ENCODE results near the gene ADAM33. TPM values are rescaled to one million over a fixed set of nuclear protein-coding genes. Genes with fewer than 3 reads are reported as not detected.
A peak's percentile ranks its signal among the peaks of the same experiment; 100 is the strongest.

The ADAM33 gene
- total and polyA plus RNA-seq, 2 of the 13 experiments (the other 11 are each of a cell fraction or from before 2014, with no cell fraction given) = not detected

DNA sequence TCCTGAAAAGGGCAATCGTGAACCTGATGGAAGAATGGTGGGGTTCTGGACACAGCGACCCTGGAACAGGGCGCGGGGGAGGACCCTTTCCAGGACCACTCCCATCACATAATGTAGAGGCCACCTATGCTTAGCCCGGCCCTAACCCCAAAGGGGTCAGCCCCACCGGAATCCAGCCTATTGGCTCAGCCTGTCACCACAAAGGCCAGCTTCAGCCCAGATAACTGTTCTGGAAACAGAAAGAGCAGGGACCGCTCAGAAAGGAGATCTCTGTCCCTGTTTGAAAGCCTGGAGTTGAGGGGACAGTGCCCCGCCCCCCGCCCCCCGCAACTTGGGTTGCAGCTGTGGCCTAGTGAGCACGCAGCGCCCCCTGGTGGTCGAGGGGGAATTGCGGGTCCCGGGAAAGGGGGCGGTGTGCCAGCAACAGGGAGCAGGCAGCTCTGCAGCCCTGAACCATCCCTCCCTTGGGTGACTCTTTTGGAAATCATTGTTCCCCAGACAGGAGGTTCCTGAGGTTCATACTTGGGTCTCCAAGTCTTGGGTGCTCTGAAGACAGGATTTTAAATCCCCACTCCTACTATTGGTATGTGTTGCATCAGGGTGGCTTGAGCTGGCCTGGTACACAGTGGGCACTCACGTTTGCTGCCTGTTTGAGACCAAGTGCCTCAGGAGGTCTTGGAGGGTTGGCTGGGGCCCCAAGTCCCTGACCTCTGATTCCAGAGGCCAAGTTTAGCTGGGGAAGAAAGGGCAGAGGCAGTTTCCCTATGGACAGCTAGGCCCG, 29.1 kb upstream of the ADAM33 start:
- peak; percentile 47 for FAIRE-seq
- no peaks in the 10 kb centered on the region for H3K4me1 ChIP-seq (ENCODE audit: insufficient read depth, low read length)
- H2AFZ ChIP-seq (ENCODE audit: low read length) = no peak overlapping the region
- peak; percentile 76 for ATAC-seq
- in situ Hi-C loops (cut with HindIII; ENCODE audit: extremely low pct_ligation_motif_present, low pct_unique_long_range_greater_than_20kb) = loop anchor here (5.0 kb wide), 1 partner anchor 34 kb away; no protein-coding TSS in a partner anchor
- H3K27me3 ChIP-seq (ENCODE audit: control insufficient read depth in 1 of 2, insufficient read depth in 2 of 2, low read length in 2 of 2) = peaks cover 9 to 41% of the 10 kb centered on the region in 2 experiments
- no peak overlapping the region for H3K27ac ChIP-seq (ENCODE audit: extremely low read length, insufficient read depth, low read length)
- ChIA-PET CTCF (ENCODE audit: low intra/inter-chr PET ratio, low total read pairs) (interaction anchor here (0.8 to 5.4 kb wide), 4 partner anchors 34 to 148 kb away, joined by 4 to 65 read pairs (median 6); no protein-coding TSS in a partner anchor), POLR2A (interaction anchor here (0.7 to 1.4 kb wide), 3 partner anchors 34 to 57 kb away, joined by 3 to 4 read pairs (median 3); partner anchors contain the start of gene ADISSP)
- intact Hi-C loops (cut with micrococcal nuclease; ENCODE audit: unreplicated experiment) = loop anchor here (1.0 kb wide), 2 partner anchors 35 to 148 kb away; no protein-coding TSS in a partner anchor
- H3K9me3 ChIP-seq (ENCODE audit: low read length) = no peaks in the 10 kb centered on the region
- no peak overlapping the region for H3K9ac ChIP-seq (ENCODE audit: insufficient read depth, low read depth, low read length)
- H3K4me2 ChIP-seq (ENCODE audit: low read depth, low read length) = no peak overlapping the region
- H3K79me2 ChIP-seq (ENCODE audit: insufficient read depth, low read length) = no peaks in the 10 kb centered on the region
- WGBS (ENCODE audit: low lambda C conversion rate) = 15% methylated on average over 18 of the region's 18 CpGs
- no peaks in the 10 kb centered on the region for H4K20me1 ChIP-seq (ENCODE audit: insufficient read depth, low read length)
- H3K36me3 ChIP-seq (replicated peaks in 1 of 2; ENCODE audit: control insufficient read depth in 1 of 2, insufficient read depth in 2 of 2, low read length in 2 of 2) = no peaks in the 10 kb centered on the region
- DNase-seq (ENCODE audit: low spot score) = peak; percentile 46
- BruUV-seq (replicated peaks) = no TSS peak
- no peak overlapping the region for H3K4me3 ChIP-seq (replicated peaks in 1 of 3; ENCODE audit: insufficient read depth in 1 of 3, low read depth in 2 of 3, low read length in 3 of 3)
- TF ChIP-seq IRX3 (CRISPR knock-in tag; IDR thresholded peaks at IDR 0.05; ENCODE audit: borderline replicate concordance, low read depth) = no peak
- TF ChIP-seq YY1 (IDR thresholded peaks at IDR 0.05; ENCODE audit: insufficient read depth, insufficient replicate concordance, low read depth, low read length) = peak; percentile 26
- TF ChIP-seq YEATS2 (CRISPR knock-in tag; IDR thresholded peaks at IDR 0.05; ENCODE audit: borderline replicate concordance) = 0 out of 2 replicates have a peak, but pooled peaks have one; percentile 24
- TF ChIP-seq RFXAP (CRISPR knock-in tag; IDR thresholded peaks at IDR 0.05; ENCODE audit: borderline replicate concordance) = peak; percentile 30; the same call in 1 of the 2 replicates
- no peak for TF ChIP-seq ZNF660 (CRISPR knock-in tag; IDR thresholded peaks at IDR 0.05; ENCODE audit: borderline replicate concordance, low read depth)
- TF ChIP-seq ZMYM2 (CRISPR knock-in tag; IDR thresholded peaks at IDR 0.05) = no peak
- TF ChIP-seq ZNF775 (CRISPR knock-in tag; IDR thresholded peaks at IDR 0.05; ENCODE audit: borderline replicate concordance) = no peak
- TF ChIP-seq RFX5 (IDR thresholded peaks at IDR 0.05; ENCODE audit: low read depth, low read length) = no peak
- peak; percentile 58; the same call in 1 of the 2 replicates for TF ChIP-seq RELA (CRISPR knock-in tag; IDR thresholded peaks at IDR 0.05)
- peak; percentile 66; the same call in 1 of the 2 replicates for TF ChIP-seq MAZ (IDR thresholded peaks at IDR 0.05; ENCODE audit: borderline replicate concordance, low read depth, low read length)
- peak; percentile 81; the same call in 1 of the 2 replicates for TF ChIP-seq MAZ (CRISPR knock-in tag; IDR thresholded peaks at IDR 0.05; ENCODE audit: low read depth)
- TF ChIP-seq FOXK1 (CRISPR knock-in tag; IDR thresholded peaks at IDR 0.05; ENCODE audit: borderline replicate concordance, low read depth) = peak; percentile 31; the same call in 1 of the 2 replicates
- TF ChIP-seq TARDBP (CRISPR knock-in tag; IDR thresholded peaks at IDR 0.05) = 0 out of 2 replicates have a peak, but pooled peaks have one; percentile 20
- TF ChIP-seq CBFB (CRISPR knock-in tag; IDR thresholded peaks at IDR 0.05) = 0 out of 2 replicates have a peak, but pooled peaks have one; percentile 56
- TF ChIP-seq ZNF205 (CRISPR knock-in tag; IDR thresholded peaks at IDR 0.05) = 0 out of 2 replicates have a peak, but pooled peaks have one; percentile 44
- TF ChIP-seq MTERF4 (CRISPR knock-in tag; IDR thresholded peaks at IDR 0.05) = 0 out of 2 replicates have a peak, but pooled peaks have one; percentile 38
- TF ChIP-seq THAP11 (CRISPR knock-in tag; IDR thresholded peaks at IDR 0.05) = peak; percentile 54
- TF ChIP-seq ZNF614 (CRISPR knock-in tag; IDR thresholded peaks at IDR 0.05; ENCODE audit: borderline replicate concordance) = peak; percentile 53; the same call in 1 of the 2 replicates
- TF ChIP-seq BCL6 (CRISPR knock-in tag; IDR thresholded peaks at IDR 0.05) = peak; percentile 24; the same call in 1 of the 2 replicates
- no peak for TF ChIP-seq SNRNP70 (IDR thresholded peaks at IDR 0.05; ENCODE audit: low read depth, low read length)
- TF ChIP-seq MAFG (CRISPR knock-in tag; IDR thresholded peaks at IDR 0.05) = no peak
- no peak for TF ChIP-seq AGO1 (IDR thresholded peaks at IDR 0.05; ENCODE audit: low read depth, low read length, poor library complexity, severe bottlenecking)
- TF ChIP-seq ZNF563 (CRISPR knock-in tag; IDR thresholded peaks at IDR 0.05) = 0 out of 2 replicates have a peak, but pooled peaks have one; percentile 38
- 0 out of 2 replicates have a peak, but pooled peaks have one; percentile 22 for TF ChIP-seq ZNF766 (CRISPR knock-in tag; IDR thresholded peaks at IDR 0.05; ENCODE audit: borderline replicate concordance)
